ENCODE measurements around the gene DHRS3. TPM values are rescaled to one million over a fixed set of nuclear protein-coding genes. Genes with fewer than 3 reads are reported as not detected.
"Not testable (repeated sequence)": the region's sequence is repeated elsewhere in the genome, so short reads cannot be mapped to it uniquely, and the experiment has no call there.

DHRS3 gene, protein sequence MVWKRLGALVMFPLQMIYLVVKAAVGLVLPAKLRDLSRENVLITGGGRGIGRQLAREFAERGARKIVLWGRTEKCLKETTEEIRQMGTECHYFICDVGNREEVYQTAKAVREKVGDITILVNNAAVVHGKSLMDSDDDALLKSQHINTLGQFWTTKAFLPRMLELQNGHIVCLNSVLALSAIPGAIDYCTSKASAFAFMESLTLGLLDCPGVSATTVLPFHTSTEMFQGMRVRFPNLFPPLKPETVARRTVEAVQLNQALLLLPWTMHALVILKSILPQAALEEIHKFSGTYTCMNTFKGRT
- 100 to 1,000 TPM; 107 to 144 TPM for total RNA-seq
- long read RNA-seq, donor 1, transcript DHRS3-204 (6 exons, 1,722 nt): major isoform, 12 of 32 reads
- long read RNA-seq, donor 1, partial matches to known transcripts: 5 of 32 reads
- long read RNA-seq, donor 1, other reads (novel, unspliced or antisense): 15 of 32 reads
- long read RNA-seq, donor 2, transcript DHRS3-204 (6 exons, 1,722 nt): major isoform, 100 of 129 reads
- long read RNA-seq, donor 2, partial matches to known transcripts: 11 of 129 reads
- long read RNA-seq, donor 2, other reads (novel, unspliced or antisense): 18 of 129 reads

DNA sequence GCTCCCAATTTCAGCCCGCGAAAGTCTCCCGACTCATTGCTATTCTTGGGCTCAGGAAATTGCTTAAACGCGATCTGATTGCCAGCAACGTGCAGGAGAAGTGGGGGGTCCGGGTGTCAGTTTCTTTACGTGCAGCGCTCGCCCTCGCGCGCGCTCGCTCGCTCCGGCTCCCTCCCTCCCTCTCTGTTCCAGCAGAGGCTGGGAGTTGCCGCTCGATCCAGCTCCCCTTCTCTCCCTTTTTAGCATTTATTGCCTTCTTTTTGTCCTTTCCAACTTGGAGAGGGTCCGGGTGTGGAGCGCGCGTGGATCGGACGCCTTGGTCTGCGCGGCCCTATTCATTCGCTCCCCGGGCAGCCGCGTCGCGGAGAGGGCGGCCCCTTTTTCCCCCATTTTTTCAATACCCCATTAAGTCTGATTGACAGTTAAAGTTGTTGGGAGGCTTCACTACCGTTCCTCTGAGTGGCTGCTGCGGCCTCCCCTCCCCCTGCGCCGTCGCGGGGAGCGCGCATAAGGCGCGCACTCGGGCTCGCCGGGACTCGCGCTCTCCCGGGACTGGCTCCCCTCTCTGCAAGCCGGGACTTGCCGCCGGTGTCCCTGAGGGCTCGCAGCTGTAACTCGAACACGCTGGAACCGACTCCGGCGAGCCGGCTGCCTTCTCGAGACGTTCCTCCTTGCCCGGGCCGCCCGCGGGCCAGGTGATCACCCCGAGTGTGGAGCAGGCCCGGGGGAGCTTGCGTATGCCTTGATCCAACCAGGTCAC lies at the start of gene DHRS3:
Gene DHRS3, minus strand, starts transcription at position 310 of the 760 bp plus-strand sequence. CDS start 862 bp downstream, outside the sequence.
- intact Hi-C loops (cut with DNase I): loop anchor here in 1 of 2 donors (5.0 kb wide), 1 partner anchor 76 kb away; no protein-coding TSS in a partner anchor
- peak; percentile 93 for DNase-seq (ENCODE audit: low spot score)

DNA sequence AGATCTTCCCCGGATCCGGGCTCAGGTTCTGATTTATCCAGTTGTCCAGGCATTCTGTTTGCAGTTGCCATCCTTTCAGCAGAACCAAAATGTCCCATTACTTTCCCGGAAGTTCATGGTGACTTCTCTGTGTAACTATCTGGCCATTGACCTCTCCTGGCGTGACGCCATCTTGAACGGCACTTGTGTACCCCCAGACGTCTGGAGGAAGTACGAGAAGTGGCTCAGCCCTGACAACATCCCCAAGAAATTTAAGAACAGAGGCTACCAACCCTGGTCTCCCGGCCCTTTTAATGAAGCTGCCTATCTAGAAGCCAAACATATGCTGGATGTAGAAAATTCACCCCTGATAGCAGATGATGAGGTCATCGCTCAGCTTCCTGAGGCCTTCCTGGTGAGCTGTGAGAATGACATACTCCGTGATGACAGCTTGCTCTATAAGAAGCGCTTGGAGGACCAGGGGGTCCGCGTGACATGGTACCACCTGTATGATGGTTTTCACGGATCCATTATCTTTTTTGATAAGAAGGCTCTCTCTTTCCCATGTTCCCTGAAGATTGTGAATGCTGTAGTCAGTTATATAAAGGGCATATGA lies 48.2 kb upstream of the DHRS3 start:
- intact Hi-C loops (cut with DNase I): no loop called here
- DNase-seq (ENCODE audit: low spot score): no peak

DNA sequence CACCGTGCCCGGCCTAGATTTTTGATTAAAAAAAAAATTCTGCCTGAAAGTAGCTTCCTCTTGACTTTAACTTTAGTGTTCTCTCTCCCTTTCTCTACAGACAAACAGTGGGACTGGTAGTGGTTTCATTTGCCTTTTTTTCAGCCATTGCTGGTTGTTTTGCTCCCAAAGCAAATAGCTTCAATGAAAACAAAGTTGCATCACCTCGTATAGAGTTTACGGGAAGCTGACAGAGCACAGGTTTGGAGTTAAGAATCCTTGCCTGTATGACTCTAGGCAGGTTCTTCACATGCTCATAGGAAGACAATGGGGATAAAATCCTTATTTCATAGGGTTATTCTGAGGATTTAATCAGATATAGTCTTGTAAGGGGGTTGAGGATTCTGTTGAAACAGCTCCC lies 47.5 kb upstream of the DHRS3 start:
- intact Hi-C loops (cut with DNase I): no loop called here
- no peak for DNase-seq (ENCODE audit: low spot score)

DNA sequence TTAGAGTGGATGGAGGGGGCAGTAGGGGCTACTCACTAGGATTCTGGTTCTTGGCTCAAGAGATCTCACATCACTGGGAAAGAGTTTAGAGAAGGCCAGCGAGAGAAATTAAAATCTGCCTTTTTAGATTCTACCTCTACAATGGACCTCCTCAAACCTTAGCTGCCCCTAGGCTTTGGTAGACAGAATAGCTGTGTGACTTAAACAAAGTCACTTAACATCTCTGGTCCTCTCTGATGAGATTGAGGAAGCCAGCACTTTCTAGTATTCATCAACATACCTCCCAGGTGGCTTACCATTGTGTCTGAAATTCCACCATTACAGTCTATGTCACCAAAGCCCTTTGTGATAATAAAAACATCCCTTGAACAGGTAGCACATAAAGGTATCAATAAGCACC lies 44.5 kb upstream of the DHRS3 start:
- intact Hi-C loops (cut with DNase I): no loop called here
- no peak for DNase-seq (ENCODE audit: low spot score)

DNA sequence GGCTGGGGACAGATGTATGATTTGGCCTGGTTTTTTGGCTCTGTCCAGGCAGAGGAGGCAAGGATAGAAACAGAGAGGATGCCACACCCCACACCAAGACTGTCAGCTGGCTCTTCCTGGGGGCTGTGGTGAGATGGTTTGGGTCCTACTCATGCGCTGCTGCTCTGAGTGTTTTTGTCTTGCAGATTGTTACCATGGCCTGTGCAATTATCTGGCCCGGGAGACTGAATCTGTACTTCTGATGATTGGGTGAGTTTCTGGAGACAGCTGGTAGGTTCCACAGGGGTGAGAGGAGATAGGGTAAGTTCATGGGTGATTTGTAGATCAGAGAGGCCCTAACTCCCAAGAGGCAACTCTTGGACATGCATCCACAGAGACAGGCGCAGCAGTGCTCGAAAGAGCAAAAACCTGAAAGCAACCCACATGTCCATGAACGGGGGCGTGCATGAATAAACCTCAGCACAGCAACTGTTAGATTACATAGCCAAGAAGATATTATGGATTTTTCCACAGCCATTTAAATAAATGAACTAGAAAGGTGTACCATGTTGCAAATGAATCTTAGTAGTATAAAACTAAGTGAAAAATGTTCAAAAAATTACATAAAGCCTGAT lies 43.7 kb upstream of the DHRS3 start:
- intact Hi-C loops (cut with DNase I): no loop called here
- no peak for DNase-seq (ENCODE audit: low spot score)

DNA sequence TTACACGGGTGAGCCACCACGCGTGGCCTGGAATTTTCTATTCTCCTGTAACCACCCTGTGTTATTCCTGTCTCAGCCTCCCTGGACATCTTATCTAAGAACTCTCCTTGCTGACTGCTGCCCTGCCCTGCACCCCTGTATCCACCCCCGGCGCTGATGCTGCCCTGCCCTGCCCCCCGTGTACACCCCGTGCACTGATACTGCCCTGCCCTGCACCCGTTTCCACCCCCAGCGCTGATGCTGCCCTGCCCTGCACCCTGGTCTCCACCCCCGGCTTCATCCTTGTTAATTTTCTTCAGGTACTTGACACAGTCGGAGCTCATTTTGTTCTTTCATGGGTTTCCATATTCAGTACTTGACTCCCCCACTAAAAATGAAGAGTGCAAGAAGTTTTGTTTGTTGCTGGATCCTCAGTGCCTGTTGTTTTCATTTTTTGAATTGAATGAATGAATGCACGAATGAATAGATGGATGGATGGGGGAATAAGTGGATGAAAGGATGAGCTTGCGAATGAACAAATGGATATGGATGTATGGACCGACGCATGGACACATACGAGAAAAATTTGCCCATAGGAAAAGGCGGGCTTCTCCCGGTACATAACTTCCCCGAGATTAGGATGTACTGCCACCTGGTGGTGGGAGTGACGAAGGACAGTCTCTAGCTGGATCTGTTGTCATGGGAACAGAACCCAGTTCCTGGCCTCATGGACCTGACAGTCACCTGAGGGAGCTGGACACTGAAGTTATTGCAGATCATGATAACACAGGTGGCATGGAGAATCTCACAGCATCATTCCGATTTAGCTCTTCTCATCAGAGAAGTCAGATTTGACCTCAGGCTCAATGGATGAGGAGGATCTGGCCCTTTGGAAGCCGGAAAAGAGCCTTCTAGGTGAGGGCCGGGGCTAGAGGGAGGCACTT lies 40.8 kb upstream of the DHRS3 start:
- DNase-seq (ENCODE audit: low spot score): peak; percentile 85
- intact Hi-C loops (cut with DNase I): loop anchor here in 1 of 2 donors (5.0 kb wide), 1 partner anchor 336 kb away; no protein-coding TSS in a partner anchor

DNA sequence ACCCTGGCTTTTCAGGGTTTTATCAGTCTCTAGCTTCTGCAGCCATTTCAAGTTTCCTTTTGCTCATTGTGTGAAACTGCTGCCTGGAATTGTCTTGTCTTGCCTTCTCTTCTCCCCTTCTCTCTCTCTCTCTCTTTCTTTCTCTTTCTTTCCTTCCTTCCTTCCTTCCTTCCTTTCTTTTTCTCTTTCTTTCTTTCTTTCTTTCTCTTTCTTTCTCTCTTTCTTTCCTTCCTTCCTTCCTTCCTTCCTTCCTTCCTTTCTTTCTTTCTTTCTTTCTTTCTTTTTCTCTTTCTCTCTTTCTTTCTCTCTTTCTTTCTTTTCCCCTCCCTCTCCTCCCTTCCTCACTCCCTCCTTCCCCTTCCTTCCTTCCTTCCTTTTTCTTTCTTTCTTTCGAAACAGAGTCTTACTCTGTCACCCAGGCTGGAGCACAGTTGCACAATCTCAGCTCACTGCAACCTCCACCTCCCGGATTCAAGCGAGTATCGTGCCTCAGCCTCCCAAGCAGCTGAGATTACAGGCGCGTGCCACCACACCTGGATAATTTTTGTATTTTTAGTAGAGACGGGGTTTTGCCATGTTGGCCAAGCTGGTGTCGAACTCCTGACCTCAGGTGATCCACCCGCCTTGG lies 40.0 kb upstream of the DHRS3 start:
- intact Hi-C loops (cut with DNase I): loop anchor here in 1 of 2 donors (5.0 kb wide), 1 partner anchor 336 kb away; no protein-coding TSS in a partner anchor

DNA sequence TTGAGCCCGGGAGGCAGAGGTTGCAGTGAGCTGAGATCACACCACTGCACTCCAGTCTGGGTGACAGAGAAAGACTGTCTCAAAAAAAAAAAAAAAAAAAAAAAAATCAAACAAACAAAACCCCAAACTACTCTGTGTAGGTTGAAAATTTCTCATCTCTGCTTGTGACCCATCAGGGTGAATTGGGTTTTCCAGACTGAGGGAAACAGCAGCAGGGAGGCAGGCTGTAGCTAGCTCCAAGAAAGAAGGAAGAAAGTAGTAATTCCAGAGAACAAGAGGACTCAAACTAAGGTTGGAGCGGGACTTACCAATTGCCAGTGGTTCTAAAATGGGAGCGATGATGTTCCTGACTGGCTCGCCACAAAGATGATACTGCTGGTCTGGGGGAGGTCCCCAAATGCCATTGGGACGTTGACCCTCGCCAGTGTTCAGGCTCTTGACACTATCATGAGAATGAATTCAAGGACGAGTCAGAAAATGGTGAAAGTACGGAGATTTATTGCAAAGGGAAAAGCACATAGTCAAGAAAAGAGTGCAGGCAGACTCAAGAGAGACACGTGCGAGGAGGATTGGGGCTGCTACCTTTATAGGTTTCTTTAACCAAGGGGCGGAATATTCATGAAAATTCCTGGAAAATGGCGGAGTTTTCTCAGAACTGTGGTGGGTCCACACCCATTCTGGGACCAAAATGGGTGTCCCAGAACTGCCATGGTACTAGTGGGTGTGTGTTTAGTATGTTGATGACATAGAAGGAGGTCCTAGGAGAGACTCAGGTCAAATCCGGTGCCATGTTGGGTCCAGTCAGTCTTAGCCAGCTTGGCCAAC lies 39.3 kb upstream of the DHRS3 start:
- intact Hi-C loops (cut with DNase I): loop anchor here in 1 of 2 donors (5.0 kb wide), 1 partner anchor 335 kb away; no protein-coding TSS in a partner anchor
- no peak for DNase-seq (ENCODE audit: low spot score)

More for the DNA sequence above, 40.0 kb upstream of the DHRS3 start:
- not testable (repeated sequence) for DNase-seq (ENCODE audit: low spot score)

DNA sequence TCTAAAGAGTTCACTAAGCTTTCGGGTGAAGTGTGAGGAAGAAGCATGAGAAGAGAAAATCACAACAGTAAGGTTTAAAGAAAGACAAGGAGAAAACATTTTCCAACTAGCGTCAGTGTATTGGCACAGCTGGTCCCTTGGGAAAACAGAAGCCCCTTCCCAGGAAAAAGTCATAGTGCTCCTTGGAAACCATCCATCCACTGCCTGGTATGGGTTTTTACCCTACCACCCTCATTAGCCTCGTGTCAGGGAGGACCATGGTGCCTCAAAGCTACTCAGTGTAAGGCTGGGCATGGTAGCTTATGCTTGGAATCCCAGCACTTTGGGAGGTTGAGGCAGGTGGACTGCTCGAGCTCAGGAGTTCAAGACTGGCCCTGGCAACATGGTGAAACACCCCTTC lies 38.6 kb upstream of the DHRS3 start:
- intact Hi-C loops (cut with DNase I): loop anchor here in 1 of 2 donors (5.0 kb wide), 1 partner anchor 334 kb away; no protein-coding TSS in a partner anchor
- DNase-seq (ENCODE audit: low spot score): no peak

DNA sequence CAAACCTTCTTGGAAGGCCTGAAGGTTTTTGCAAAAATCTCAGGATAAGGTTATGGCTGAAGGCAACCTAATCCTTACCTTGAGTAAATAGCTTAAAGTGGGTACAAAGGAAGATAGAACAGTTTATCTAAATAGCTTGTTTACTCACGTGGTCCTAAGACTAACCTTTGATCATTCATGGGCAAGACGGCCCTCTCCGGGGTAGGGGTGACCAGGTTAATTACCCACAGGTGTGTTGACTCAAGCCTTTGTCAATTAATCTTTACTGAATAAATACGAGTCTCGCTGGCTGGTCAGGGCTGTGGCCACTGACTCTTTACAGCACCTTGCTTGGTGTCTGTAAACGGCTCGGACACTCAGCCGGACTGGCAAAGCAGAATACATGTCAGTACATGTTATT lies 36.6 kb upstream of the DHRS3 start:
- DNase-seq (ENCODE audit: low spot score): no peak
- intact Hi-C loops (cut with DNase I): loop anchor here in 1 of 2 donors (5.0 kb wide), 1 partner anchor 332 kb away; no protein-coding TSS in a partner anchor

DNA sequence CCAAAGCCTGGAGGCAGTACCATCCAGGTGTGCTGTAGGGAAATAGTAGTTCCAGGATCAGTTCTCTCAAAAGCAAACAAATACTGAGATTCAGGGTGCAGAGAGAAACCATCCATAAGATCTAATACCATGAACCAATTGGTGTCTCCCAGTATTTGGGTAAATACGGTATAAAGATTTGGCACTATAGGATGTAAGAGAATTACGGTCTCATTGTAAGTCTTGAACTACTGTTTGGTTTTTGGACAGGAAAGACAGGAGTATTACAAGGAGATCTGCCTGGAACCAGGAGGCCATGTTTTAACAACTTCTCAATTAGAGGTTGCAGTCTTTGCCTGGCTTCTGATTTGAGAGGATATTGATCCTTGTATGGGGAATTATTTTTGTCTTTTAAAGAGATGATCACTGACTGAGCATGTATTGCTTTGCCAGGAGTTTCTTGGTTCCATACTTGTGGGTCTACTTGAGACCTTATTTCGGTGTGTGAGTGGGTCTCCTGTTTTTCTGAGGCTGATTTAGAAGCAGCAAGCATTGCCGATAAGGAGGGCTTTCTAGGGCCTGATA lies 36.1 kb upstream of the DHRS3 start:
- intact Hi-C loops (cut with DNase I): no loop called here

DNA sequence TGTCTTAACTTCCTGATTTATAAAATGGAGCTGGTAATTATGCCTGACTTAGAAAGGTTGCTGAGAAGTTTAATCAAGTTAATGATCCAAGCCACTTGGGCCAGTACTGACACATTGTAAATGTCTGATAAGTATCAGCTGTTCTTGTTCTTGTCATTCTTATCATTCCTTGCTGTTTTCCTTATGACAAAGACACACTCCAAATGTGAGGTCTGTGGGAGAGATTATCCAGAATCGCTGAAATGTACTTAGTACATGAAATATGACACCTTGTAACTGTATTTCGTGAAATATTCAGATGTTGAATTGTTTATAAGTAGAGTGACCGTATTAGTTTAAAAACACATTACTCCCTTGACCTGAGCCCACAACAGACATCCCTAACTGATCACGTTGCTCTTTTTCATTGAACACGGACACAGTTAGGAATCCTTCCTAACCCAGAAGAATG lies 32.0 kb upstream of the DHRS3 start:
- intact Hi-C loops (cut with DNase I): no loop called here
- no peak for DNase-seq (ENCODE audit: low spot score)

More for the DNA sequence above, 36.1 kb upstream of the DHRS3 start:
- DNase-seq (ENCODE audit: low spot score): no peak

DNA sequence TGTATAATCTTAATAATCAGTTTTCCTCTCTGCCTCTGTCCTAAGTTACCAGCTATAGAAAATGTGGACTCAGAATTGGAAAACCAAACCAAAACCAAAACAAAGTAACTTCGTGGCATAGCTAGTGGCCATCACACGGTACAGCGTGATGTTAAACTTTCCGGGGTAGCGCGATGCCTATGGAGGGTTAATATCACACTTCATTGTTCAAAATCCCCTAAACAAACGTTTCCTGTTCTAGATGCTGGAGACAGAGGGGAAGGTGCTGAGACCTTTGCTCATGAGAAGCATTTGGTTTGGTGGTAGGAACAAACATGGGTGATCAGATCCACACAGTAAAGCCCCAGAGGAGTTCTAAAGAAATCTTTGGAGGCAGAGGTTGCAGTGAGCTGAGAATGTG lies 30.7 kb upstream of the DHRS3 start:
- intact Hi-C loops (cut with DNase I): no loop called here

DNA sequence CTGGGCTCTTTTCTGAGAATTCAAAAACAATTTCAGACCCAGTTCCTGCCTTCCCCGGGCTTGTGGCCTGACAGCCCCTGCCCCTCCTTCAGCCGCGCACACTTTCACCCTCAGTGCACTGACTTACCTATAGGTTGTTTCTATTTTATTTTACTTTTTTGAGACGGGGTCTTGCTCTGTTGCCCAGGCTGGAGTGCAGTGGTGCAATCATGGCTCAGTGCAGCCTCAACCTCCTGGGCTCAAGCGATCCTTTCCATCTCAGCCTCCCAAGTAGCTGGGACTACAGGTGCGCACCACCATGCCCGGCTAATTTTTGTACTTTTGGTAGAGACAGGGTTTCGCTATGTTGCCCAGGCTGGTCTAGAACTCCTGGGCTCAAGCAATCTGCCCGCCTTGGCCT lies 27.4 kb upstream of the DHRS3 start:
- intact Hi-C loops (cut with DNase I); DNase-seq (ENCODE audit: low spot score): not testable (repeated sequence)

More for the DNA sequence above, 30.7 kb upstream of the DHRS3 start:
- no peak for DNase-seq (ENCODE audit: low spot score)

DNA sequence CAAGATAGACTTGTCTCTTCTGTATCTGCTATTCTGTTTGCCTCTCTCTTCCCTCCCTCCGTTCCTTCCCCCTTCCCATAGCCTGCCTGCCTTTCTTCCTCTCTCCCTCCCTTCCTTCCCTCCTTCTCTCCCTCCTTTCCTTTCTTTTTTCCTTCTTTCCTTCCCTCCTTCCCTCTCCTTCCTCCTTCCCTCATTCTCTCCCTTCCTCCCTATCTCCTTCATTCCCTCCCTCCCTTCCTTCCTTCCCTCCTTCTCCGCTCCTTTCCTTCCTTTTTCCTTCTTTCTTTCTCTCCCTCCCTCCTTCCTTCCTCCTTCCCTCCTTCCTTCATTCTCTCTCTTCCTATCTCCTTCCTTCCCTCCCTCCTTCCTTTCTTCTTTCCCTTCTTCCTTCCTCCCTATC lies 26.8 kb upstream of the DHRS3 start:
- intact Hi-C loops (cut with DNase I): no loop called here
- no peak for DNase-seq (ENCODE audit: low spot score)

DNA sequence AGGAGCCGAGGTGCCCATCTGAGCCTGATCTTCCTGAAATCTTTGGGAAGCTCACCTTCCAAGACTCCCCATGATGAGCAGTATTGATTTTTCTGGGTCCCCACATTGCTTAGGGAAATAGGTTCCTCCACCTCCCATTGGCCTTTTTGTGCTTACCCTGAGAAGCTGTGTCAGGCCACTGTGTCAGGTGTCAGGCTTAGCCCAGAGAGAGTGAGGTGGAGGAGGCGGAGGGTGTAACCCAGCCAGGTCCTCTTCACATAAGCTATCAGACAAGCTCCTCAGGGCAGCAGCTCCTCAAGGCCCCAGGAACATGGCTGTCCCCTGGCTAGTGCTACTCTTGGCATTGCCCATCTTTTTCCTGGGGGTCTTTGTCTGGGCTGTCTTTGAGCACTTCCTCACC lies 26.2 kb upstream of the DHRS3 start:
- DNase-seq (ENCODE audit: low spot score): no peak
- intact Hi-C loops (cut with DNase I): no loop called here
